B cell (primary cell): ENCODE measurements around the gene BCL6B. TPM values are rescaled to one million over a fixed set of nuclear protein-coding genes. Genes with fewer than 3 reads are reported as not detected.

Experiments
- ATAC-seq: fragments of 200-7000 bp; cut with Tn5 transposase; one replicate; pipeline ENCODE4 v1.10.0; 2021; ENCODE audit warnings: low read depth, mild to moderate bottlenecking, moderate number of reproducible peaks, moderate library complexity
- CTCF ChIA-PET: fragments of 350-600 bp; sonication (Branson Sonifier 250); formaldehyde crosslinking; loops from one replicate; lab custom pipeline; 2021; ENCODE audit warnings: antibody characterized with exemption, inconsistent platforms; lab: Charles Lee
- POLR2A ChIA-PET: fragments of 350-600 bp; sonication (Branson Sonifier 250); formaldehyde crosslinking; loops from one replicate; lab custom pipeline; 2021; ENCODE audit warnings: antibody characterized with exemption; lab: Charles Lee
- DNase-seq: peaks from one replicate; pipeline ENCODE4 v3.0.0; 2013
- H2AFZ ChIP-seq: 2 replicates; pipeline ENCODE4 v1.6.1; 2012; ENCODE audit warnings: mild to moderate bottlenecking, low read depth, low read length; ENCODE audit not compliant: insufficient read depth, poor library complexity, severe bottlenecking
- H3K27ac ChIP-seq, 2 donors: 1 replicate in 1 of 2; 2 replicates in 1 of 2; pipeline ENCODE4 v1.5.1; 2012 to 2013; ENCODE audit warnings: low read length in 2 of 2, mild to moderate bottlenecking in 2 of 2, moderate library complexity in 1 of 2
- H3K27me3 ChIP-seq, 4 experiments: fragments of 200-600 bp in 1 of 4; sonication (generic) in 1 of 4; replicated peaks in 1 of 4; 1 replicate in 2 of 4; 2 replicates in 2 of 4; pipeline versions ENCODE4 v1.6.1 to v1.7.0; 2013 to 2016; ENCODE audit warnings: low read length in 3 of 4, mild to moderate bottlenecking in 2 of 4, mixed read lengths in 1 of 4, moderate library complexity in 1 of 4; ENCODE audit not compliant: insufficient read depth in 4 of 4, control insufficient read depth in 3 of 4; ENCODE audit errors: control extremely low read depth in 1 of 4
- H3K36me3 ChIP-seq, 2 experiments: replicated peaks in 1 of 2; 1 replicate in 1 of 2; 2 replicates in 1 of 2; pipeline versions ENCODE4 v1.6.1 to v1.7.1; 2013; ENCODE audit warnings: low read length in 1 of 2; ENCODE audit not compliant: insufficient read depth in 2 of 2, control insufficient read depth in 1 of 2; ENCODE audit errors: control extremely low read depth in 1 of 2, extremely low read depth in 1 of 2
- H3K4me1 ChIP-seq, 2 donors: fragments of 200-600 bp in 1 of 2; sonication (generic) in 1 of 2; 1 replicate in 1 of 2; 2 replicates in 1 of 2; pipeline versions ENCODE4 v1.5.1 to v1.6.1; 2013 to 2017; ENCODE audit warnings: low read length in 2 of 2; ENCODE audit not compliant: control insufficient read depth in 2 of 2, insufficient read depth in 2 of 2
- H3K4me2 ChIP-seq: replicated peaks from 2 replicates; pipeline ENCODE3; 2012; ENCODE audit warnings: mild to moderate bottlenecking, low read depth, low read length; ENCODE audit not compliant: poor library complexity, severe bottlenecking
- H3K4me3 ChIP-seq, 5 experiments: fragments of 200-600 bp in 1 of 5; sonication (generic) in 1 of 5; 1 replicate in 3 of 5; 2 replicates in 2 of 5; pipeline versions ENCODE4 v1.5.1 to v1.7.0; 2011 to 2016; ENCODE audit warnings: low read length in 4 of 5, mild to moderate bottlenecking in 4 of 5, low read depth in 2 of 5, control low read depth in 1 of 5, moderate library complexity in 1 of 5; ENCODE audit not compliant: insufficient read depth in 1 of 5; ENCODE audit errors: control extremely low read depth in 1 of 5, extremely low read depth in 1 of 5
- H3K79me2 ChIP-seq: fragments of 200-600 bp; sonication (generic); one replicate; pipeline ENCODE4 v1.6.0; 2016; ENCODE audit warnings: low read length; ENCODE audit not compliant: control insufficient read depth, insufficient read depth
- H3K9ac ChIP-seq: fragments of 200-600 bp; sonication (generic); 2 replicates; pipeline ENCODE4 v1.6.1; 2017; ENCODE audit warnings: mild to moderate bottlenecking, low read length, moderate library complexity
- H3K9me3 ChIP-seq, 3 donors: one replicate each; pipeline versions ENCODE4 v1.6.1 to v1.7.1; 2013; ENCODE audit warnings: low read length in 2 of 3; ENCODE audit not compliant: control insufficient read depth in 2 of 3, insufficient read depth in 1 of 3; ENCODE audit errors: control extremely low read depth in 1 of 3
- H4K20me1 ChIP-seq: 2 replicates; pipeline ENCODE4 v1.6.0; 2012; ENCODE audit warnings: mild to moderate bottlenecking, low read length; ENCODE audit not compliant: insufficient read depth, control insufficient read depth, poor library complexity, severe bottlenecking
- H3K27ac Mint-ChIP-seq: one replicate; pipeline ENCODE4 v1.8.0; 2021; ENCODE audit warnings: mixed read lengths
- H3K27me3 Mint-ChIP-seq: one replicate; pipeline ENCODE4 v1.8.0; 2021; ENCODE audit warnings: mixed read lengths
- H3K4me1 Mint-ChIP-seq: one replicate; pipeline ENCODE4 v1.8.0; 2021; ENCODE audit warnings: mixed read lengths
- H3K4me3 Mint-ChIP-seq: one replicate; pipeline ENCODE4 v1.8.0; 2021; ENCODE audit warnings: mixed read lengths
- H3K9me3 Mint-ChIP-seq: one replicate; pipeline ENCODE4 v1.8.0; 2022; ENCODE audit warnings: mixed read lengths; ENCODE audit not compliant: insufficient read depth
- EZH2 ChIP-seq: IDR thresholded peaks from 2 replicates; pipeline ENCODE4 v1.6.1; 2012; ENCODE audit warnings: borderline replicate concordance, low read depth, mild to moderate bottlenecking, moderate library complexity, low read length; ENCODE audit not compliant: insufficient read depth, poor library complexity, severe bottlenecking
- WGBS: methylation state at CpG from one replicate; pipeline ENCODE4 v1.1.5; 2013; ENCODE audit warnings: missing lambda C conversion rate; ENCODE audit not compliant: insufficient coverage; 5-methylcytosine and 5-hydroxymethylcytosine counted together
- intact Hi-C: fragments of 100-400 bp; cut with micrococcal nuclease; formaldehyde crosslinking; loops from one replicate; pipeline ENCODE4 v1.10.0; 2022
- polyA plus RNA-seq: library from polyadenylated mRNA; depleted of rRNA; stranded (reverse); fragments of >200 nt; gene quantifications from 2 replicates; pipeline ENCODE4 v1.2.3, GENCODE V29; 2012
- total RNA-seq, 2 donors: library from RNA; stranded (reverse); fragments of 120-200 nt in 1 of 2; gene quantifications; 1 replicate in 1 of 2; 2 replicates in 1 of 2; pipeline versions ENCODE4 v1.2.3 to v1.2.4, GENCODE V29; 2013 to 2022
- TF ChIP-seq, protein P1 (sequence below): fragments of 200-600 bp; IDR thresholded peaks from one replicate; pipeline ENCODE4 v1.8.0; 2022; ENCODE audit warnings: antibody characterized with exemption, mild to moderate bottlenecking

BCL6B gene
- total and polyA plus RNA-seq, 2 donors (not counting 1 experiment from before 2014, with no cell fraction given): 0.25 to 0.34 TPM

GRCh38 chr17:7029096-7029495 is 6.2 kb downstream of the BCL6B start:
- Histone ChIP-seq H3K27me3 (no peaks in the 10 kb centered on the region), H3K9me3 (peaks cover 0 to 3% (median 0%) of the 10 kb centered on the region in 3 donors), H3K27ac (no peak overlapping the region), H3K36me3 (no peaks in the 10 kb centered on the region), H3K9ac (no peak overlapping the region), H3K4me3 (no peak overlapping the region), H2AFZ (peak overlapping the region; percentile 75), H3K79me2 (peaks cover 23% of the 10 kb centered on the region), H3K4me2 (no peak overlapping the region), H4K20me1 (no peaks in the 10 kb centered on the region), H3K4me1 (peaks cover 12 to 16% of the 10 kb centered on the region in 2 donors)
- Mint-ChIP-seq H3K4me3 (peak overlapping the region; percentile 50), H3K27ac (peak overlapping the region; percentile 82), H3K4me1 (peaks cover 29% of the 10 kb centered on the region), H3K9me3 (no peaks in the 10 kb centered on the region), H3K27me3 (no peaks in the 10 kb centered on the region)
- intact Hi-C loops: no loop called here
- ChIA-PET POLR2A (no interaction called here), CTCF (interaction anchor here (1.2 to 1.5 kb wide), 2 partner anchors 7 to 17 kb away, joined by 3 to 4 read pairs; no protein-coding TSS in a partner anchor)
- no peak for DNase-seq
- 100% methylated on average over 1 of the region's 3 CpGs for WGBS
- ATAC-seq: no peak
- TF ChIP-seq, protein P1, sequence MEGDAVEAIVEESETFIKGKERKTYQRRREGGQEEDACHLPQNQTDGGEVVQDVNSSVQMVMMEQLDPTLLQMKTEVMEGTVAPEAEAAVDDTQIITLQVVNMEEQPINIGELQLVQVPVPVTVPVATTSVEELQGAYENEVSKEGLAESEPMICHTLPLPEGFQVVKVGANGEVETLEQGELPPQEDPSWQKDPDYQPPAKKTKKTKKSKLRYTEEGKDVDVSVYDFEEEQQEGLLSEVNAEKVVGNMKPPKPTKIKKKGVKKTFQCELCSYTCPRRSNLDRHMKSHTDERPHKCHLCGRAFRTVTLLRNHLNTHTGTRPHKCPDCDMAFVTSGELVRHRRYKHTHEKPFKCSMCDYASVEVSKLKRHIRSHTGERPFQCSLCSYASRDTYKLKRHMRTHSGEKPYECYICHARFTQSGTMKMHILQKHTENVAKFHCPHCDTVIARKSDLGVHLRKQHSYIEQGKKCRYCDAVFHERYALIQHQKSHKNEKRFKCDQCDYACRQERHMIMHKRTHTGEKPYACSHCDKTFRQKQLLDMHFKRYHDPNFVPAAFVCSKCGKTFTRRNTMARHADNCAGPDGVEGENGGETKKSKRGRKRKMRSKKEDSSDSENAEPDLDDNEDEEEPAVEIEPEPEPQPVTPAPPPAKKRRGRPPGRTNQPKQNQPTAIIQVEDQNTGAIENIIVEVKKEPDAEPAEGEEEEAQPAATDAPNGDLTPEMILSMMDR: no peak
- no peak for TF ChIP-seq EZH2

- Mint-ChIP-seq H3K27ac (peak overlapping the region; percentile 82), H3K27me3 (no peaks in the 10 kb centered on the region), H3K4me1 (peaks cover 29% of the 10 kb centered on the region), H3K4me3 (peak overlapping the region; percentile 58), H3K9me3 (no peaks in the 10 kb centered on the region)
- H3K27ac ChIP-seq: peak overlapping the region in 1 of 2 donors; percentile 17
- H3K4me3 ChIP-seq: peak overlapping the region in 3 of 5 experiments; percentile 2 to 38 (median 21)
- H3K9ac ChIP-seq: peak overlapping the region; percentile 35
- DNase-seq (peak; percentile 48), ATAC-seq (no peak)
- 21% methylated on average over 8 of the region's 8 CpGs for WGBS
- H2AFZ ChIP-seq: peak overlapping the region; percentile 75
- H3K4me2 ChIP-seq: peak overlapping the region; percentile 68
- CTCF ChIA-PET: interaction anchor here (1.5 kb wide), 1 partner anchor 8 kb away, joined by 4 read pairs; no protein-coding TSS in a partner anchor
- no peaks in the 10 kb centered on the region for H3K27me3 ChIP-seq
- intact Hi-C loops: no loop called here
- no peaks in the 10 kb centered on the region for H3K36me3 ChIP-seq
- no peak for TF ChIP-seq EZH2
- TF ChIP-seq, protein P1: no peak
- no peaks in the 10 kb centered on the region for H4K20me1 ChIP-seq
- H3K4me1 ChIP-seq: peaks cover 15 to 21% of the 10 kb centered on the region in 2 donors
- peaks cover 27% of the 10 kb centered on the region for H3K79me2 ChIP-seq
- POLR2A ChIA-PET: no interaction called here
- H3K9me3 ChIP-seq: no peaks in the 10 kb centered on the region
These were observed 6.8 kb downstream of the BCL6B start for GRCh38 chr17:7029659-7030058.
